ENCODE results near the gene DYNLL2. TPM values are rescaled to one million over a fixed set of nuclear protein-coding genes. Genes with fewer than 3 reads are reported as not detected.

Gene DYNLL2
- total and polyA plus RNA-seq, 9 of the 15 experiments (the other 6 are each of a cell fraction or from before 2014, with no cell fraction given), result 1.8 to 24.5 (median 13.0) TPM

DNA sequence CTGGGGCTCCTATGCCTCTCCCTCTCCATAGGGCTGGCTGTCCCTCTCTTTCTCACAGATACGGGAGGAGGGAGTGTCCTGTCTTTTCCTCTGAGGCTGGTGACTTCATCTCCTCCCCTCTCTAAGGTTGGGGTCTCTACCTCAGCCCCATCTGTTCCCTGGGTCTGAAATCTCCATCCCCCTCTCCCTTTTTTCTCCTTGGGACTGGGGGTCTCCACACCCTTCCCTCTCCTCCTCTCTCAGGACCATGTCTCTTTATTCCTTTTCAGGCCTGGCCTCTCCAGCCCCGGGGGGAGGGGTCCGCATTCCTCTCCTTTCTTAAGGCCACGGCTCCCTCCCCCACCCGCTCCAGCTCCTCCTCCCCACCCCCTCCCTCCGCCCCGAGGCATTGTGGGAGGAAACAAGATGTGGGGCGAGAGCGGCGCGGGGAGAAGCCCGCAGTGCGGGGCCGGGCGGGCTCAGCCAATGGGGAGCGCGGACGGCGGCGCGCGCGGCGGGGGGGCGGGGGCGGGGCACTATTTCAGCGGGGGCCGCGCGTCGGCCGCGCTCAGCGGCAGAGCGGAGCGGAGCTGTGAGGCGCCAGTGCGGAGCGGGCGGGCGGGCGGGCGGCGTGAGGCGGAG, at the start of gene DYNLL2 (continued):
- TF ChIP-seq PTBP1 (IDR thresholded peaks at IDR 0.05; ENCODE audit: low read depth, low read length) (no peak), ZNF444 (CRISPR knock-in tag; IDR thresholded peaks at IDR 0.05) (peak; percentile 51; the same call in 1 of the 2 replicates), CEBPZ (IDR thresholded peaks at IDR 0.05; ENCODE audit: borderline replicate concordance, low read depth, low read length) (no peak), ZNF408 (CRISPR knock-in tag; IDR thresholded peaks at IDR 0.05; ENCODE audit: low read depth) (no peak), NRF1 (conservative IDR thresholded peaks at IDR 0.05 in 1 of 2, IDR thresholded peaks at IDR 0.05 in 1 of 2) (no peak), MAZ (CRISPR knock-in tag; conservative IDR thresholded peaks at IDR 0.05 in 1 of 2, IDR thresholded peaks at IDR 0.05 in 1 of 2) (peak in 1 of 2 experiments; percentile 35; a peak in 2 of 4 replicates), TAF7 (tag; IDR thresholded peaks at IDR 0.05) (no peak), ZBTB2 (IDR thresholded peaks at IDR 0.05) (peak; percentile 26; the same call in 1 of the 2 replicates), EP300 (IDR thresholded peaks at IDR 0.05; ENCODE audit: low read length) (no peak), TRIM24 (IDR thresholded peaks at IDR 0.05) (no peak), JUND (IDR thresholded peaks at IDR 0.05; ENCODE audit: borderline replicate concordance, low read depth, low read length) (peak; percentile 46), JUND (tag; IDR thresholded peaks at IDR 0.05; ENCODE audit: borderline replicate concordance, low read depth, low read length) (no peak; the same call in 2 of the 3 replicates), IRF2 (CRISPR knock-in tag; IDR thresholded peaks at IDR 0.05) (no peak)
- TF ChIP-seq, protein P1, sequence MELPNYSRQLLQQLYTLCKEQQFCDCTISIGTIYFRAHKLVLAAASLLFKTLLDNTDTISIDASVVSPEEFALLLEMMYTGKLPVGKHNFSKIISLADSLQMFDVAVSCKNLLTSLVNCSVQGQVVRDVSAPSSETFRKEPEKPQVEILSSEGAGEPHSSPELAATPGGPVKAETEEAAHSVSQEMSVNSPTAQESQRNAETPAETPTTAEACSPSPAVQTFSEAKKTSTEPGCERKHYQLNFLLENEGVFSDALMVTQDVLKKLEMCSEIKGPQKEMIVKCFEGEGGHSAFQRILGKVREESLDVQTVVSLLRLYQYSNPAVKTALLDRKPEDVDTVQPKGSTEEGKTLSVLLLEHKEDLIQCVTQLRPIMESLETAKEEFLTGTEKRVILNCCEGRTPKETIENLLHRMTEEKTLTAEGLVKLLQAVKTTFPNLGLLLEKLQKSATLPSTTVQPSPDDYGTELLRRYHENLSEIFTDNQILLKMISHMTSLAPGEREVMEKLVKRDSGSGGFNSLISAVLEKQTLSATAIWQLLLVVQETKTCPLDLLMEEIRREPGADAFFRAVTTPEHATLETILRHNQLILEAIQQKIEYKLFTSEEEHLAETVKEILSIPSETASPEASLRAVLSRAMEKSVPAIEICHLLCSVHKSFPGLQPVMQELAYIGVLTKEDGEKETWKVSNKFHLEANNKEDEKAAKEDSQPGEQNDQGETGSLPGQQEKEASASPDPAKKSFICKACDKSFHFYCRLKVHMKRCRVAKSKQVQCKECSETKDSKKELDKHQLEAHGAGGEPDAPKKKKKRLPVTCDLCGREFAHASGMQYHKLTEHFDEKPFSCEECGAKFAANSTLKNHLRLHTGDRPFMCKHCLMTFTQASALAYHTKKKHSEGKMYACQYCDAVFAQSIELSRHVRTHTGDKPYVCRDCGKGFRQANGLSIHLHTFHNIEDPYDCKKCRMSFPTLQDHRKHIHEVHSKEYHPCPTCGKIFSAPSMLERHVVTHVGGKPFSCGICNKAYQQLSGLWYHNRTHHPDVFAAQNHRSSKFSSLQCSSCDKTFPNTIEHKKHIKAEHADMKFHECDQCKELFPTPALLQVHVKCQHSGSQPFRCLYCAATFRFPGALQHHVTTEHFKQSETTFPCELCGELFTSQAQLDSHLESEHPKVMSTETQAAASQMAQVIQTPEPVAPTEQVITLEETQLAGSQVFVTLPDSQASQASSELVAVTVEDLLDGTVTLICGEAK (IDR thresholded peaks at IDR 0.05), result no peak
- TF ChIP-seq, protein P1 (CRISPR knock-in tag; IDR thresholded peaks at IDR 0.05), result no peak
